HPDE6-E6E7 (cell line): ENCODE results near the gene PDZK1IP1.

Experiments
- DNase-seq: peaks from one replicate; pipeline ENCODE4 v3.0.0; 2011; ENCODE audit warnings: missing footprints; ENCODE audit errors: extremely low spot score

The PDZK1IP1 gene, protein sequence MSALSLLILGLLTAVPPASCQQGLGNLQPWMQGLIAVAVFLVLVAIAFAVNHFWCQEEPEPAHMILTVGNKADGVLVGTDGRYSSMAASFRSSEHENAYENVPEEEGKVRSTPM

DNA sequence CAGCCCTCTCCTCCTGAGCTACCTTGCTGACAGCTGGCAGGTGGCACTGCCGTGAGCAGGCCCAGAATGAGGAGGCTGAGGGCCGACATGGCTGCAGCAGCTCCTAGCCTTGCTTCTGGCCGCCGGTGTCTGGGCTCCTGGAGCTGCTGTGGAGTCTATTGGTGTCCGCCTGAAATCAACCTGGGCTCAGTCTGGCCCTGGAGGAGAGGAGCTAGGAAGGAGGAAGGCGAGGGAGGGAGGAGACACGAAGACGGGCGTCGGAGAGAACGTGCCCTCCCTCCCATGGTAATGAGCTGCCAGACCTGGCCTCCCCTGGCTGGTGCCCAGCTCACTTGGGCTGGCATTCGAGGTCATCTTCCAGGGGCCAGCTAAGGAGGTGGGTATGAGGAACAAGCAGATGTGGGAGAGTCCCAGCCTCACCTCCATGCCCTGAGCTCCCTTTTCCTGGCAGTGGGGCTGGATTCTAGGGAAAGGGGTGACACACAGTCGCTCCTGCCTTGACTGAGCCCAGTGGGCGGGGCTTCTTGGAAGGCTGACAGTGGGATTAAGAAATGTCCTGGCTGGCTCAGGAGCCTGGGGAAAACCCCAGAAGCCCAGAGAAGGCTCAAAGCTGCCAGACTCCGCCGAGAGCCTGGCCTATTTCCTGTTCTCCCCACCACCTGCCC, at the start of gene PDZK1IP1:
TSS of gene PDZK1IP1 (minus strand) at position 193 of the 665 bp plus-strand sequence. CDS start at position 89, 104 bp downstream.
- DNase-seq, result peak; percentile 77

DNA sequence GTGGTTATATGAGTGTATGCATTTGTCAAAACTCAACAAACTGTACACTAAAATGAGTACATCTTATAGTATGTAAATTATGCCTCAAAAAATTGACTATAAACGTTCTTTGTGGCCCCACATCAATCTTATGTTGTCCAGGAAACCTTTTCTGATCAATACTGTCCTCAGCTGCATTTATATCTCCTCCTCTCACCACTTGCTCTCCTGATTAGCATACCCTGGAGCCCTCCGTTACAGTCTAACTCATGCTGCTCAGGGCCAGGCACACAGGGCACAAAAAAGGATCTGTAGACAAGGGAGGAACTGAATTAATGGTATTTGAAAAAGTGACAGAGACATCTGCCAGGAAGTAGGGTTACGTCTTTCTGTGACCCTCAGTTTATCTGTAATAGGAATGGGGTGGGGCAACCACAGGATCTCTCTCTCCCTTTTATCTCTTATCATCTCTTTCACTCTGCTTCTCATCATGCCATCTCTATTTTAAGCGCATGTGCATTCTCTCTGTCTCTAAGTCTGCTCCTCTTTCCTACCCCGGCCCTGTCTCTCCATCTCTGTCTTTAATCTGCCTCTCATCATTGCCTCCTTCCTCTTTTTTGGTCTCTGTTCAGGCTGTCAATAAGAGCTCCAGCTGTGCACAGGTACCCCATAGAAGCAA, 49.2 kb upstream of the PDZK1IP1 start:
- no peak for DNase-seq

GRCh38 chr1:47235806-47236205, 46.0 kb upstream of the PDZK1IP1 start:
- no peak for DNase-seq

- DNase-seq, result no peak
These were observed 45.4 kb upstream of the PDZK1IP1 start for GRCh38 chr1:47235241-47235681.

DNA sequence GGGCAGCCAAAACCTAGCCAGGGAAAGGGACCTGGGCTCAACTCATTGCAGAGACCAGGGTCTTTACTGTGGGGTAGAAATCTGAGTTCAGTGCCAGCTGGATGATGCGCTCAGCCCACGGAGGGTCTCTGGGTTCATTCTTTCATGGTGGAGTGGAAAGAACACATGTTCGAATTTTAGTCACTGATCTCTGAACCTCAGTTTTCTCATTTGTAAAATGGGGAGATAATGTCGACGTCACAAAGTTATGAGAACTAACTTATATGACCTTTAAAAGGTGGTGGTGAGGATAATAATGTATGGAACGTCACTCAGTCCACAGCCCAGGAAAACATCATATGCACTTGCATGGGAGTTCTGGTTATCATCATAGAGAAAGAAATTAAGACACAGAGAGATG, 43.4 kb upstream of the PDZK1IP1 start:
- DNase-seq, result no peak

DNA sequence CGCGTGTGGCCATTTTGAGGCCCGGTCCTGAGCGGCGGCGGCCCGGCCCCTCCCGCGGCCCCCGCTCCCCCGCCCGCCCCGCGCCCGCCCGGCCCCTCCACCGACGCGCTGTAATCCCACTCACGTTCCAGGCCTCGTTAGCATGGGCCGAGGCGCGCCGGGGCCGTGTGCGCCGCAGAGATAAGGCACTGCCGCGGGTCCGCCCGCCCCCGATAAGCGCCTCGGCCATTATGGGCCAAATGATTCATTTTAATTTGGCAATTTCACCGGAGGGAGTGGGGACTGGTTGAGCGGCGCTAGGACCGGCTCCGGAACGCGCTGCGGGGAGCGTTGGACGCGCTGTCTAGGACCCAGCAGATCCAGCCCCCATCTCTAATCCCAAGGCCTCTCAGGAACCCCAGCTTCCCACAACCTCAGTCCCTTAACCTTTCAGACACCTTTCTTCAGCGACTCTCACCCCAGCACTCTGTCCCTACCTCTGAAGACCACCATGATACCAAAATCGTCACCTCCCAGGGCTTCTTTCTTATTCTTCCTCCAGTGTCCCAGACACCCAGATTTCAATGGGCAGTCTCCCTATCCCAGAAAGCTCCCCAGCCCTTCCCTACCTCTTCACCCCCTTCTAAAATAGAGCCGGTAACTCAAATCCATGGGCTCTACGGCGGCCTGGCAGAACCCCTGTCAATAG, 42.5 kb upstream of the PDZK1IP1 start, which contains the start of gene TAL1:
TSS of gene TAL1 (minus strand) at position 39 of the 688 bp plus-strand sequence. CDS start 6,337 bp downstream, outside the sequence.
- no peak for DNase-seq

DNA sequence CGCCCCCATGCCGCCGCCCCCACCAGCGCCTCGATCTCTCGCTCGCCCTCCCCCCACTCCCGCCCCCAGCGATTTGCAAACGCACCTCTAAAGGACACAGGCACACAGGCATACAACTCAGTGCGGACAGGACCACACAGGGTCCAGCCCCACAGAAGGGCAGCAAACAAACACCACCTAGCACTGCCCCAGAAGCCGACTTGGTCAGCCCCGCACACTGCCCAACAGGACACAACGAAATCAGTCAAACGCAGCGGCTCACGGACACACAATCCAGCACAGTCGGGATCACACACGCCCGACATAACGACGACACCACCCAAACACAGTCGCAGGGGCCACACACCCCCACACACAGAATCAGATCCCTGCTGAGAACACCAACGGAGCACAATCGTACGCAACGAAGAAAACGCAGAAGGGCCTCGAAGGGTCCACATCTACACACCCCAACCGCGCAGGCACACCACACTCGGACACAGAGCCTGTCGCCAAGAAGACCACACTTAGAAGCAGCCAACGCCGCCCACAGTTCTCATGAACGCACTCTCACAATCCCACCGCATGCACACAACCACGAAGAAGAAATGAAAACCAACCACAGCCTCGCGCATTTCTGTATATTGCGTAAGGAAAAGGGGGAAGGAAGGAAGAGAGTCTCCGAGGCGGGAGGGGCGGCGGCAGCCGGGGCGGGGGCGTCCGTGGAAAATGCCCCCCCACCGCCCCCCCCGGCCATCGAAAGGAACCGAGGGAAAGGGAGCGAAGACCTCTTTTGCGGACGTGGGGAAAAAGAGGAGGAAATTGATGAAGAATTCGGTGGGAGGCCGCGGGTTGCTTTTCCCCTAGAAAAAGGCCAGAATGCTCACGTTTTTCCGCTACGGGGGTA, 41.7 kb upstream of the PDZK1IP1 start:
- no peak for DNase-seq

- no peak for DNase-seq
These were observed 41.0 kb upstream of the PDZK1IP1 start for GRCh38 chr1:47230692-47231300.

DNA sequence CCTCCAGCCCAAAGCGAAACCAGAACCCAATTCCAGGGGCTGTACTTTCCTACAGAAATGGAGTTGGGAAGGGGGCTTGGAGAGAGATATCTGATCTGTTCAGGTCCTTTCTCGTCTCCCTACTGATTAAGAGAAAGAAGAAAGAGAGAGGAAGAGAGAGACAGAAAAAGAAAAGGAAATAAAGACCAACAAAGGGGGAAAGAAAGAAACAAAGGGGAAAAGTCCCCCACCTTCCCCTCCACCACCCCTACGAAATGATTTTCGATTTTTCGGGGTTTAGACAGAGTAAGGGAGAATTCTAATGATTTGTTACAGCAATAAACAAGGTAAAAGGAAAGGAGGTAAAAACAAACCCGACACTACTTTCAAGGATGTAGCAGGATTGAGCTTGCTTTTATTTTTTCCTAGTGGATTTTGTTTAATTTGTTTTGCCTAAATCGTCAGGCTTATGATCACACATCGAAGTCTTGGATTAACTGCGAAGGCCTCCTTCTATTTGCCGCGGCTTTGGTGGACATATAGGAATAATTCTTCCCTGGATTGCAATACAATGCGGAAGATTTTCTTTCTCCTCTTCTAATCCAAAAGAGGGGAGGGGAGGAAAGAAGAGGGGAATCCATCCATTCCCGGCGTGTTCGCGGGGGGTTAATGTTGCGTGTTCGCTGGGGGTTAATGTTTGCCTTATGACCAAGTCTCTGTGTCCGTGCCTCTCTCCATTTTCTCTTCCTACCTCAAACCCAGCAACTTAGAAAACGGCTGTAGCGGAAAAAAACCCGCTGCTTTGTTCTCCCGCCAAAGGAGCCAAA, 40.3 kb upstream of the PDZK1IP1 start:
- DNase-seq, result no peak

DNA sequence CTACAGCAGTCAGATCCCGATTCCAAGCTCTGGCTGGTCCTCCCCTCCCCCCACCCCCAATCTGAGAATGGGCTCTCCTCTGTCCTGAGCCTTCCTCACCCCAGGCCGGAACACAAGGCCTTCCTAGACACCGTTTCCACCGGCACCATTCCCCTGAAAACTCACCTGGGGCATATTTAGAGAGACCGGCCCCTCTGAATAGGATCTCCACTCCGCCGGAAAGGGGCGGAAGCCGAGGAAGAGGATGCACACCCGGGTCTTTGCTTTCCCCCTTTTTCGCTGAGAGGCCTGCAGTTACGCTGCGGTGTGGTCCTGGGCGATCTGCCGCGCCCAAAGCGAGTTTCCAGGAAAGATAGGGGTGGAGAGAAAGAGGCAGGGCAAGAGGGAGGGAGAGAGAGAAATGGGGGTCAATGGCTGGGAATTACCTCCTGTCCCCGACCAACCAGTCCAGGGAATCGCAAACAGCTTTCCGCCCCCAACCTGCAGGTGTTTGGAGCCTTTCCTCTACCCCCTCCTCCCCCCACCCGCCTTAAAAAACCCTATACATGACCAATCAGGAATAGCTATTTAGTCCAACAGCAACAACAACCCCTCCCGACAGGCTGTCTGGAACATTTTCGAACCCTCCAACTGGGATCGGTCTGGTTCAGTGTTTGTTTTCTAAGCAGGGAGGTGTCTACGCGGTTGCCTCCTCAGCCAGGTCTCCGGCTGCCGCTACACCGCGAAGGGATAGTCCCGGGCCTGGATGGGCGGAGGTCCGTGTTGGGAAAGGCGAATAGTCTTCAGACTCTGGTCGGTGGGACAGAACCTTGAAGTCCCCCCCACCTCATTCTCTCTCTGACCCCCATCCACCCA, 39.4 kb upstream of the PDZK1IP1 start:
- no peak for DNase-seq

DNA sequence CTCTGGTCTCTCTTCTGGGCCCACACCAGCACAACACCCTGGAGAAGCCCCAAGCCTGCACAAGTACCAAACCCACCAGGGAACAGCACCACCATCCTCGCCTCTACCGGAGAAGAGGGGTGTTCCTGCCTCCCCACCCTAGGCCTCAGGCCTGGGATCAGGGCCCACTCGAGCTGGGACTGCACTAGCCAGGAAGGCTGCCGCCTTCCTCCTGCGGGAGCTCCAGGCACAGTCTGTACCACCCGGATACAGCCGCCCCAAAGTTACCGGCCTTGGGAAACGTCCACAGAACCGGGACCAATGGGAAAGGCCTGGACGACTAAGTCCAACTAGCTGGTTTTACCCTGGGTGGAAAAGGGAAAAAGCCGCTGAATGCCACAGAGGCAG, 38.8 kb upstream of the PDZK1IP1 start:
- DNase-seq, result no peak

DNA sequence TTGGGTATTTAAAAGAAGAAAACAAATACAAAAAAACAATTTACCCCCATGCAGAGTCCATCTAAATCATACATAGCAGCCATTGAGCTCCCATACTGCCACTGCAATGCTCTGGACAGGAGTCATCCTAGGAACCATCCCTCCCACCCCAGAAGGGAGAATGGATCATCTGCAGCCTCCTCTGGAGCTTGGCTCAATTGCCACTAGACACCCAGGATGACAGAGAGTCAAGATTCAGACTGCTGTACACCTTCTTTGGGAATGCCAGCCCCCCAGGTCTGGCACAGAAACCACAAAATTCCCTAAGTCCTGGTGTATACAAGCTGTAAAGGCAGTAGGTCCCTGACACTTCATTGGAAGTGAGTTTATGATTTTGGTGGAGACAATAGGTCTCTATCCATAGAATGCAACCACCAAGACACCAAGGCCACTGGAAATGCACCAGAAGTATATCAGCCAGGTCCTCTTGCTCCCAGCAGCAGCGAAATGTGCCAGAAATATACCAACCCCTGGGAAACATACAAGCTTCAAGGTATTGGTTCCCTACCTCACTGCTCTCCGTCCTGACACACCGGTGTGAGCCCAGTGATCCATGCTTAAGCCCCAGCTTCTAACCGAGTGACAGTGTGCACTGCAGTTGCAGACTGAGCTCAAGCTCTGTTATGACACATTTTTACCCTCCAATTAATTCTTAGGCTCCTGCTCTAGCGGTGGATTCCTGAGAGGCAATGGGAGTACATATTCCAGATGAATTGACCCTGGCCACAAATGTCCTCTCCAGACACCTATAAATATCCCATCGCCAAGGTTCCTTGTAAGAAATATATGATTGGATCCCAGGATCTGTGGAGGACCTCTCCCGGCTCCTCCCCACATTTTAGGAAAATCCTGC, 37.8 kb upstream of the PDZK1IP1 start:
- DNase-seq, result no peak

- DNase-seq, result no peak
These were observed 37.0 kb upstream of the PDZK1IP1 start for GRCh38 chr1:47226839-47227215.

DNA sequence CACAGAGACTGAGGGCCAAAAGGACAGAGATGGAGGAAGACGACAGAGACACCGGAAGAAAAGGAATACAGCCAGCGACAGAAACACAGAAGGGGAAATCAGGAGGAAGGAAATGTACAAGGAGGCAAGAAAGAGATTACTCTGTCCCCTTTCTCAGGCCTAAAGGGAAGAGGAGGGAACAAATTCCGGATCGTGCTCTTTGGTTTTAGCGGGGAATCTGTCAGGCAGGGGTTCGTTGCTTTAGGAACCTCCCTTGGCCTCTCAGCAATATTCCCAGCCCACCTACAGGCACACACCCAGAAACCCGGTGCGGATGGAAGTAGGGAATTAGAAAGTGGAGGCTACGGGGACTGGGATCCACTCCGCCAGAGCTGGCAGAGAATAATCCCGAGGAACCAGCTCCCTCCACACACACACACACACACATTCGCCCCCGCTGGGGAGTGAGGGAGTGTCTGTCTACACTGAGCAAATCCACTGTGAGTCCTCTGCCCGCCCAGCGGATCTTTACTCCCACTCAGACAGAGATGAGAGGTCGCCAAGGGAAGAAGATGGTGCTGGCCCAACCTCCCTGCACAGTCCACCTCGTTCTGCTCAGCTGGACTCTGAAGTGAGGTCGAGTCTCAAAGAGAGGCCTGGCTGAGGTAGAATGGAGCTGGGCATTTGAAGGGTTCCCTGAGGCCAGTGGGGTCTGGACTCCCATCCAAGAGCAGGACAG, 36.4 kb upstream of the PDZK1IP1 start:
- no peak for DNase-seq

DNA sequence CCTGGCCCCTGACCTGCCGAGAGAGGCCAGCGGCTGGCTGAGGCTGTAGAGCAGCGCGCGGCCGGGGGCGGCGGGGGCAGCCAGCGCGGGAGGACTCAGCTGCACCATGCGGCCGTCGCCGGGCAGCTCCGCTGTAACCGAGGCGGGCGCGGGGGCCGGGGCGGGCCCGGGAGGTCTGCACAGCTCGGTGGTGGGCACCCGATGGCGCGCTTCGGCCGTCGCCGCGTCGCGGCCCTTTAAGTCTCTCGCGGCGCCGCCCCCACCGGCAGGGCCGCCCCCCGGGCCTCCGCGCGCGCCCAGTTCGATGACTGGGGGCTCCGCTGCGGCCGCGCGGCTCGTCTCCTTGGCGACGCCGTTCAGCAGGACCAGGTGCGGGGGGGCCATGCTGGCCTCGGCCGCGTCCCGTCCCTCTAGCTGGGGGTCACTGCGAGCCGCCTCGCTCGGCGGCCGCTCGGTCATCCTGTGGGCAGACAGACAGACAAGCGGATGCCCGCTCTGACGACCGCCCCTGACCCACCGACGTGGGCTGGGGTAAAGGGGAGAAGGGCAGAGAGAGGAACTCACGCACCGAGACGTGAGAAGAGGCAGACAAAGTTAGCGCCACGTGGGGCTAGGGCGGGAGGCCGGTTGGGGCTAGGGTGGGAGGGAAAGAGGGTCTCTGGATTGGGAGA, 35.7 kb upstream of the PDZK1IP1 start:
- no peak for DNase-seq

DNA sequence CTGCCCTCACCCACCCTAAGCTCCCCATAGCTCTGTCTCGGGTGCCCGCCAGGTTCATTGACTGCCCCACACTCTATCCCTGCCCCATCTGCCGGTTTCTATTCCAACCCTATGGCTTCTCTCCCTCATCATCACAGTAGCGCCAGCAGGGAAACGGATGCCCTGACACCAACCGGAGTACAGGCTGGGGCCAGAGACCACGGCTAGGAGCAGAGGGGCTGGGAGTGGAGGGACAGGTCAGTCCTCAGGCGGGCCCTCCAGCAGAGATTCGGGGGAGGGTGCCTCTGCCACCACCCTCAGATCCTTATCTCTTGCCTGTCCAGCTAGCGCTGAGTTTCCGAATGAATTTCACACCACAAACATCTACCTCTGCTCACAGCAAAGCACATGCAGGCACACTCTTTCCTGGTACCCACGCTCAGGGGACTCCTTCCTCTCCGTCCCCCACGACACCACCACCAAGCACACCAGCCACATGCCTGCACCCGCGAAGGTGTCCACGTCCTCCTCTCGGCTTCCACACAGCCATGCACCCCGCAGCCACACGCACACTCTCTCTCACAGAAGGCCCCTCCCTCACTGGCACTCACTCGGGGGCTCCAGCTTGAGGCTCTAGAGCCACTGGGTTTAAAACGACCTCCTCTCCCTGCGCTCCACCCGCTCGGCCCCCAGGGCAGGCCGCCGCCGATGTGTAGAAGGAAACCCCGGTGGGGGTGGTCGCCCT, 35.0 kb upstream of the PDZK1IP1 start:
- DNase-seq, result no peak
